HG02623 (cell line): ENCODE measurements around the gene JAK1.

Source experiments
- ATAC-seq: cut with Tn5 transposase; IDR thresholded peaks from one replicate; pipeline ENCODE4 v1.9.1; 2021; ENCODE audit warnings: moderate library complexity; ENCODE audit not compliant: unreplicated experiment

JAK1 gene

DNA sequence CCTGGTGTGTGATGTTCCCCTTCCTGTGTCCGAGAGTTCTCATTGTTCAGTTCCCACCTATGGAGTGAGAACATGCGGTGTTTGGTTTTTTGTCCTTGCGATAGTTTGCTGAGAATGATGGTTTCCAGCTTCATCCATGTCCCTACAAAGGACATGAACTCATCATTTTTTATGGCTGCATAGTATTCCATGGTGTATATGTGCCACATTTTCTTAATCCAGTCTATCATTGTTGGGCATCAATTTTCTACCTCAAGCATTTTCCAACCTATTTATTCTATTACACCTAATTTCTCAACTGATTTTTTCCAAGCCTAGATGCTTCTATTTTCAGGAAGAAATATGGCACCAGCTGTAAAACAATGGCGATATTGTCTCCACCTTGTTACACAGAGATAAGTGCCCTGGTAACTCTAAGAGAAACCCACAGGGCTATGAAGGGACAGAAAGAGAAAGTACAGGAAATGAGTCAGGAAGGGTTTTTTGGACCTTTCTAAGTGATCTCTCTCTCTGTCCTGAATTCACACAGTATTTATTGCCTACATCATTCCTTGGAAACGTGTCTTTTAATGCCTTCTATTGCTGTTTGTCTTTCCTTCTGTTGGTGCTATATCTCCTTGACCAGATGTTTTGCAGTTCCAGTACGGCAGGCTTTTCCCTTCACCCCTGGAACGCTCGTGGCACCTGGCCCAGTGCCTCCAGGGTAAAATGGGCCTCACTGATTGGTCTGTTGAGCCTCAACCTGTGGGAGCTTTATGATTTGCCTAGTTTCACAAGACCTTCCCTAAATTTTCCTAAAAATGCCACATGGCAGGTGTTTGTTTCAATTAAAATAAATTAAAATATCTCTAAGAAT, 14.6 kb upstream of the JAK1 start:
- ATAC-seq = no peak

DNA sequence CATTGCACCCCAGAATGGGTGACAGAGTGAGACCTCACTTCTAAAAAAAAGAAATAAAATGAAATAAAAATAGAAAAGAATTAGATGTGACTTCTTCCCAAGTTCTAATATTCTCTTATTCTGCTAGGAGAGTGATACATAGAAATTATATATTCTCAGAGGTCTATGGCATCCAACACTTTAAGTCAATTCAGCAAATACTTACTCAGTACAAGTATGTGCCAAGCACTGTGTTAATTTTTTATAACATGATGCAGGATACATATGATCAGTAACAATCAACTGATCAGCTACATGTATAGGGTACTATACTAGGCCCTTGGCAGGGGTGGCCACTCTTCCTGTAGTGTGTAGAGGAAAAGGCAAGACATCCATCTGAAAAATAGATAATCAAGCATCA, 13.0 kb upstream of the JAK1 start:
- ATAC-seq = no peak

DNA sequence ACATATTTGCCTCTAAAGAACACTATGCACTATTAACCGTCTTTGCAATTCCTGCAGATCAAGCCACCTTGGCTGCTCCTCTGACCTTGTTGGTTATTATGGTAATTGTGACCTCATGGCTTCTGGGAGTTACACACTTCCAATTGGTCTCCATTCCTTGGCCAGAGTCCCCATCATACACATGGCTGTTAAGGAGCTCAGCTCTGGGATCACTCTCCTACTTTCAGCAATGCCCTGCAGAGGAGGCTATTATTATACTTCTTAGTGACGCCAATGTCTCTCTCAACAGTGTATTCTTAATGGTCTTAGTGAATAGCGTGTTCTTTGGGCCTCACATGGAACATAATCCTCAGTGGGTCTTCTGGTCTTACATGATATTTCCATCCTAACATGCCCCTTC, 10.0 kb upstream of the JAK1 start:
- no peak for ATAC-seq

DNA sequence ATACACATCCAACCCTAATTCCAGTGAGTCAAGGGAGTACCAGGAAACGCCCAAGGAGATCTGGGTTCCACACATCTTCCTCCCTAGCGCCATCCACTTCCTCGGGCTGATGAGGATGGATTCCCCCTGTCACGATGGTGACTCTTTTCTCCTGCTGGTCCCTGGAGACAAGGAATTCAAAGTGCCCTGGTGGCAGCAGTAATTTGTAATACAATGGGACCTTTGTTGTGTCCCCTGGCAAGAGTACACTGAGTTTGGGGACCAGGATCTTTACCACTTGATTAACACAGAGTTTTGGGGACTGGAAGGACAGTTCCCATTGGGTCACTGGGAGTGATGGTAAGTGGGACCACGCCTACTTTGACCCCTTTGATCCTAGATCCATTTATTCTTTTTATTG, 9.4 kb upstream of the JAK1 start:
- no peak for ATAC-seq

DNA sequence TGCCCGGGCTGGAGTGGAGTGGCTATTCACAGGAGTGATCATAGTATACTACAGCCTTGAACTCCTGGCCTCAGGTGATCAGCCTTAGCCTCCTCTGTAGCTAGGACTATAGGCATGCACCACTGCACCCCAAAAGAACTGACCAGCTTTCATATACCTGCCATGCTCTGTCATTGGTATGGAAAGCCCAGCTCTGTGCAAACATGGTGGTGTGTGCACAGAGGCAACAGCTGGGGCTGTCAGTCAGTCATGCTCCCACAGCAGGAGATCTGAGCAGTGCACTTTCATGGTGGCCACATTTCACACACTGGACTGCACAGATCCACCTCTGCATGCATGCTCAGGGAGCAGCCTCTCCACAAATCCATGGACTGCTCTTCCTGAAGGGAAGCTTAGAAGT, 8.8 kb upstream of the JAK1 start:
- ATAC-seq = no peak

DNA sequence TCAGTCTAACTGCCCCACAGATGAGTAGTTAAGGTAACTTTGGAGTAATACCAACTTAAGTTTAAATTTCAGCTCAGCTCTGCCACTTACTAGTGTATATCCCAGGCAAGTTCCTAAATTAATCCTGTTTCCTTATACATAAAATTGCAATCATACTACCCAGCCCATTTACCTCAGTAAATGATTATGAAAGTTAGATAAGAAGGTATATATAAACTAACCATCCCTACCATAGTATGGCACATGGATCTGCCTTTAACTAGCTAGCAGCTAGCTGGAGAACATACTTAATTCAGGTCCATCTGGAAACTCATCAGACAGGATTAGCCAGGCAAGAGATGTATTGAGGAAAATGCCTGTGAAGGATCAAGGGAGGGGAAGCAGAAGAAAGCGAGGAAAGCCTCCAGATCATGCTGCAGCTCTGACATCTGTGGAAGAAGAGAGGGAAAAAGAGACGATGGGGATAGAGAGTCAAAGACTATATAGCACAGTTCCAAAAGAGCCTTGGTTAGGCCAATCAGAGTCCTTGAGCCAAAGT, 8.0 kb upstream of the JAK1 start:
- no peak for ATAC-seq

DNA sequence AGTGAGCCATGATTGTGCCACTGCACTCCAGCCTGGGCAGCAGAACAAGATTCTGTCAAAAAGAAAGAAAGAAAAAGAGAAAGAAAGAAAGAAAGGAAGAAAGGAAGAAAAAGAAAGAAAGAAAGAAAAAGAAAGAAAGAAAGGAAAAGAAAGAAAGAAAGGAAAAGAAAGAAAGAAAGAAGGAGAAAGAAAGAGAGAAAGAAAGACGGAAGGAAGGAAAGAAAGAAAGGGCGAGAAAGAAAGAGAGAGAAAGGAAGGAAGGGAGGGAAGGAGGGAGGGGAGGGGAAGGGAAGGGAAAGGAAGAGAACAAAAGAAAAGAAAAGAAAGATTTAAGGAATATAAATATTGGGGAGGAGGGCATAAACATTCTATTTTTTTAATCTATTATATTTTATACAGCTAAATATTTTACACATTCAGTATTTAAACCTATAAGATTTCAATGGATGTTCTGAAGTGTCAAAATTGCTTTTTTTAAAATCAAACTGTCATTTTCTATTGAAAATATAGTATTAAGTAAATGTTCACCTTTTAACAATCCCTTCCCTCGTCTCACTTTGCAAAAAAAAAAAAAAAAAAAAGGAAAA, 6.8 kb upstream of the JAK1 start:
- no peak for ATAC-seq

DNA sequence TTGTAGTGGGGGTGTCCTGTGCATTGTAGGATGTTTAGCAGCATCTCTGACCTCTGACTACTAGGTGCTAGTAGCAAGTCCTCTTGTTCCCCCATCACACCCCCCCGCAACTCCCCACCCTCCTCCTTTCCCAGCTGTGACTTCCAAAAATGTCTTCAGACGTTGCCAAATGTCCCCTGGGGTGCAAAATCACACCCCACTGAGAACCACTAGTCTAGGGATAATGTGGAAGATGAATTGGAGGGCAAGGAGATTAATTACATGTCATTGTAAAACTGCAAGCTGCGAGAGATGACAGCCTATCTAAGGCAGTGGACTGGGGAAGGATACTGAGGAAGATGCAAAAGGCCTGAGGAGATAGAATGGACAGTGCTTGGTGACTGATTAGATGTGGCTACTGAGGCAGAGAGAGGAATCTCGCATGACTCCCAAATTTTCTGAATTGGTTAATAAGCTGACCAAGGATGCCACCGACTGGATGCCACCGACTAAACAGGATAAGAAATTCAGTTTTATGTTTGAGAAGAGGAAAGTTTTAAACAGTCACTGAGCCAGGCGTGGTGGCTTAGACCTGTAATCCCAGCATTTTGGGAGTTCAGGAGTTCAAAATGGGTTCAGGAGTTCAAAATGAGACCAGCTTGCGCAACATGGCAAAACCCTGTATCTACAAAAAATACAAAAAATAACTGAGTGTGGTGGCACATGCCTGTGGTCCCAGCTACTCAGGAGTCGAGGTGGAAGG, 3.1 kb upstream of the JAK1 start:
- no peak for ATAC-seq

DNA sequence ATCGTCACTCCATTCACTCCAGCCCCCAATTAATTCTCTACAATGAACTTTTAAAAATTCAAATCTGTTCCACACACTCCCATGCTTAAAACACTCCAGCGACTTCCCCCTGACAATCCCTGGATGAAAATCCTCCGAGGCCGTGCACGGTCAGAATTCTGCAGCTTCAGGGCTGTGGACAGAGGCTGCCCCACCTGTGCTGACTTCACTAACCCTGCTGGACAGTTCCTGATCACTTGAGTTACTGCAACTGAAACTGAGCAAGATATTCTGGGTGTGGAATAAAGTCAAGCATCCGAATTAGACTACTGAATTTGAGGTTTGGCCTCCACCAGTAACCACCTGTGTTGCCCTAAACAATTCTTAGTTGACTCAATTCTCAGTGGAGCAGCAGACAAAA, 1.0 kb upstream of the JAK1 start:
- ATAC-seq = no peak

DNA sequence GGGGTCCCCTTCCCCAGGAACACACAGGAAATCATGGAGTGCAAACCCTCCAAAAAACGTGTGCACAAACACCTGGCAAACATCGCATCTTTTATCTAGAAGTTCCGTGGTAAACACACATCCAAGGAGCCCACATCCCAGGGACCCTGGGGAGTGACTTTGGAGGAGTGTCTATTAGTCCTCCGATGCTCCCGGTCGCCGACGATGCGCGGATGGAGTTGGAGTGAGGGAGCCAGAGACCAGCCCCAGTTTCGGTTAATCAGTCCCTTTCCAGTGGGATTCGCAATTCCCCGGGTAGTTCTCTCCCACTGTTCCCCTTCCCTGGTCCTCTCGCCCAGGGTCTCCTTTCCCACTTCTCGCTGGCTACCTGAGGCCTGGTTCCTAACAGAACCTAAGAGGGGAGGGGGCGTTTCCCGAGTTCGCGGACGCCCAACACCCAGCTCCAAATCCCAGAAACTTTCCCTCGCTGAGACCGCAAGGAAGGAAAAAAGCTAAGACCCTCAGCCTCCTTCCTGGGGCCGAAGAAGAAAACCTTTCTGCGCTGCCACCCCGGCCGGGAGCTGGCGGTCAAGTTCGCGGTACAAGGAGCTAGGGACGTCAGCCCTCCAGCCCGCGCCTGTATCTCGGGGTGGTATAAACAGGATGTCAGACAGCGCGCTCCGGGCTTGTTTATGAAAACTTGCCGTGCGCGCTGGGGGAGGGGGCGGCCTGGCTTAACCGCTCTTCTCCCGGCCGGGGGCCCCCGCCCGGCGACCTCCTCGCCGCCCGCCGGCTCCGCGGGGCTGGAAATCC, 787 bp downstream of the JAK1 start:
- ATAC-seq = peak; percentile 40

DNA sequence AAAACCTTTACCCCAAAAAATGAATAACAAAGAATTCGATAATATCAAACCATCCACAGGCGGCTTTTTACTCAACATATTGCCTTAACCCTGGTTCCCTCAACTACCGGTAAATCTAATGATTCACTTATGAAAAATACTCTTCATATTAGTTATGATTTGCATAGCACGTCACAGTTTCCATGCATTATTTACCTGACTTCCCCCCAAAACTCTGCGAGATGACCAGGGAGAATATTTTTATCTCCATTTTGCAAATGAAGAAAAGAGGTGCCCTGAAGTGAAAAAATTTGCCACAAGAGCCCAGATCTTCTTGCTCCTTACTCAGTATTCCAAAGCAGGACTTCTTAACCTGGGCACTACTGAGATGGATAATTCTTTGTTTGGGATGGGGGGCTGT, 2.9 kb downstream of the JAK1 start:
- no peak for ATAC-seq

DNA sequence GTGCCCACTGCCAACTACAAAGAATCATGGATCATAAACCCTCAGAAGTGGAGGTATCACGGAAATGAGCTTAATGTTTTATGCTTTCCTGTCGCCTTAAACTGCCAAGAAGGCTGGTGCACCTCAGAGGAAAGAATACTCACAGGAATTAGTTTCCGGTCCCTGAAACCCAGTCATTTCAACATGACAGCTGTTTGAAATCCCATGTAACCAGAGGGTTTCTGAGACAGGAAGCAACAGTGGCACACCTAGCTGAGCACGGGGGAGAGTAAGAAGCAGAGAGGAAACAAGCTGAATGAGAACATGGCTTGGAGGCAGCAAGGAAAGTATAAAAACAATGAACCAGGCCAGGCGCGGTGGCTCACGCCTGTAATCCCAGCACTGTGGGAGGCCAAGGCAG, 3.9 kb downstream of the JAK1 start:
- ATAC-seq = peak; percentile 14

DNA sequence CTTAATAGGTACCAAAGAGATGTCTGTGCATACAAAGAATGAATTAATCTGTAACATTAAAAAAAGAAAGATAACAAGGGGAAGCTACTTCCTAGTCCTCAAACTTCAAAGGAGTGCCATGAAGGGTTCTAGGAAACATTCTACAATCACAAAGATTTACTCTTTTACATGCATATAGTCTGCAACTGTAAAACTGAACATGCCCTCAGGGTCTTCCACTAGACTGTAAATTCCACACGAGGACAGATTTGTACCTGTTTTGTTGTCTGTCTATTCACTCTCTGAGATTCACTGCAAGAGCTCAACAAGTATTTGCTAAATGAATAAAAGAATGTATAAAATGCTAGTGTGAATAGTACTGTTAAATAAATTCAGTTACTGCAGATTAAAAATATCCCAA, 4.4 kb downstream of the JAK1 start:
- ATAC-seq = no peak

DNA sequence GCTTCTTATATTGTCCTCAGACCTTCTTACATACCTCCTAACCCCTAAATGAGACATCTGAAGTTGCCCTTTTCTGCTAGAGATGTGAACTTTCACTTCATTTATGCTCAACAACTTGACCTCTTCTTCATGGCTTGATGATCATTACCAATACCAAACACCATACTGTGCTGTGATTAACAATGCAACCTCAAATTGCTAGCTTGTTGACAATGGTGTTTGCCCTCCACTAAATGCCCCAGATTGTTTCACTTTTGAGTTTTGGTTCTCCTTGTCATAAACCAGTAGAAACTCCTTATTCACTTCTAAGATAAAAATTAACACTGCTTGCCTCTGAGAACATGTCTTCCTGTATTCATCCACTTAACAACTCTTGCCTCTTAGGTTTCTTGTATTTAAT, 5.6 kb downstream of the JAK1 start:
- ATAC-seq = peak; percentile 42

DNA sequence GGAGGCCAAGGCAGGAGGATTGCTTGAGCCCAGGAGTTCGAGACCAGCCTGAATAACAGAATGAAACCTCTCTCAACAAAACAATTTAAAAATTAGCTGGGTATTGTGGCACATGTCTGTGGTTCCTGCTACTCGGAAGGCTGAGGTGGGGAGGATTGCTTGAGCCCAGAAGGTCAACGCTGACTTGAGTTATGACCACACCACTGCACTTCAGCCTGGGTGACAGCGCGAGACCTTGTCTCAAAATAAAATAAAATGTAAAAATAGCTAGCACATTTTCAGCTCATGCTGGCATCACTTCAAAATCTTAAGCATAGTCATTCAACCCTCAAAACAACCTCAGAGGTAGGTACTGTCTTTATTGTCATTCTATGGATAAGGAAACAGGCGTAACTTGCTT, 6.4 kb downstream of the JAK1 start:
- no peak for ATAC-seq

DNA sequence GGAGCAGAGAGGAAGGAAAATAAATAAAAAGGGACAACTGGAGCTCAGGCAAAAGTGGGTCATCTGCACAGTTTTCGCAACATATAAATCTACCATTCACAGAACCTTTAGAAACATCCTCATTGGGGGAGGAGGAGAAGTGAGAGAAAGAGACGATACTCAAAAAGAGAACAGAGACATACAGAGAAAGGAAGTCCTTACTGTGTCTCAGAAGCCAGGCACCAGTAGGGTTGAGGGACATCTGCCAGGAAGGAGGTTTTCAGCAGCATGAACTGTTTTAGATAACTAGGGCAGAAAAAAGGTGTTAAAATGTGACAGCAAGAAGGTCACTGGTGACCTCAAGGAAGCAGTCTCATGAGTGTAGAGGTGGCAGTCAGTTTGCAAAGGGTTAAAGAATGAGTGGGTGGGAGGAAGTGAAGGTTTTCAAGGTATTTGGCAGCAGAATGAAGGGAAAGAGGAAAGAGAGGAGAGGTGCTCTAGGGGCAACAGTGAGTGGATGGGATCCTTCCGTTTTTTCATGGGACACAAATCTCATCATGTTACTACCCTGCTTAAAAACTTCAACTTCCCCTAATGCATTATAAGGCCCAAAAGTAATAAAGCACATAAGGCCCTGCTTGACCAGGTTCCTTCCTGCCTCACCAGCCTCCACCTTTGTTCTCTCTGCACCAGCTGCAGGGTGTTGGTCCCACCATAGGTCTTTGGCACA, 9.5 kb downstream of the JAK1 start:
- peak; percentile 84 for ATAC-seq

DNA sequence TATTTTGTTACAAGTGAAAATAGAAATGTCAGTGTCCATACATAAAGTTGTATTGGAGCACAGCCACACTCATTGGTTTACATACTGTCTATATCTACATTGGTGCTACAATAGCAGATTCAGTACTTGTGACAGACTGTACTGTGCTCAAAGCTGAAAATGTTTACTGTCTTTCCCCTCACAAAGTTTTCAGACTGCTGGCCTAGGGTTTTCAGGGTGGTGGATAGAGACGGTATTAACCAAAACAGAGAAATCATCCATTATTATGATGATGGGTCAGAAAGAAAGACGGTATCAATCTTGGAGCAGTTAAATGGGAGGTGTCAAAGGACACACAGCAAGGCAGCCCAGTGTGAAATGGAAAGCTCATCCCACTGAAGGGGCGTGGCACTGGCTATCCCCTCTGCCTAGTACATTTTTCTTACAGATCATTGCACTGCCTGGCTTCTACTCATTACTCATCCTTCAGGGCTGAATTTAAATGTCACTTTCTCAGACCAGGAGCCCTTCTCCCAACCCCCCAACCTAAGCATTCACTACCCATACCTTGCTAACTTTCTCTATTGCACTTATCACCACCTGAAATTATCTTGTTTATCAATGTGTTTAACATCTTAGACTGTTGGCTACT, 10.2 kb downstream of the JAK1 start:
- no peak for ATAC-seq

DNA sequence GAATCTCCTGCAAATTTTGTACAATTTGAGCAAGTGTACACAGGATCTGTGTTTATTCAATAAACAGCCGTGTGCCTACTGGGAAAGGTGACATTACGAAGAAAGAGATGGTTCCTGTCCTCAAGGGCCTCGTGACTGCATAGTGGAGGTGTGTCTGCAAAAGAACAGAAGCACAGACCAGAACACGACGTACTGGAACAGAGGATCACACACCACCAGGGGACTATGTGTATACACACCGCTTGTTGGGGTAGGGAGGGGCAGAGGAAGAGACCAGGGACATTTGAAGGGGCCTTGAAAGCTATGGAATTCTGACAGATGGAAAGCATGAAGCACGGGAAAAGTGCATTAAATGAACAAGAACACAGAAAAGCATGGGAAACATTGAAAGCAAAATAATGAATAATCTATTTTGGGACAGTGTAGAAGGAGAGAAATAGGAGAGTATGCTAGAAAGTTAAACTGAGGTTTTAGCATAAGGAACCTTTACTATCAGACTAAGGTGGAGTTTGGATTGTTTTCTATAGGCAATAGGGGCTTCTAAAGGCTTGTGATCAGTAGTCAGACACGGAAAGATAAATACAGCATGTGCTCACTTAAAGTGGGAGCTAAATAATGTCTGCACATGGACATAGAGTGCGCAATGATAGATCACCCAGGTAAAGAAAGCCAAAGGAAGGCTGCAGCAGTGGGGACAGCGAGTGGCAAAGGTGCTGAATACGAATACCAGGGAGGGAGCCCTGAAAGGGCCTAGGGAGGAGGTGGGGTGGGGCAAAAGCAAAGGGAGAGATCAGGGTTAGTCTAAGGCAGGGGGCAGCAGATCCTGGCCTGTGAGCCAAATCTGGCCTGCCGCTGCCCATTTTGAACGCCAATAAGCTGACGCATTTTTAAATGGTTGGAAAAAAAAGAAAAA, 11.0 kb downstream of the JAK1 start:
- ATAC-seq = no peak

DNA sequence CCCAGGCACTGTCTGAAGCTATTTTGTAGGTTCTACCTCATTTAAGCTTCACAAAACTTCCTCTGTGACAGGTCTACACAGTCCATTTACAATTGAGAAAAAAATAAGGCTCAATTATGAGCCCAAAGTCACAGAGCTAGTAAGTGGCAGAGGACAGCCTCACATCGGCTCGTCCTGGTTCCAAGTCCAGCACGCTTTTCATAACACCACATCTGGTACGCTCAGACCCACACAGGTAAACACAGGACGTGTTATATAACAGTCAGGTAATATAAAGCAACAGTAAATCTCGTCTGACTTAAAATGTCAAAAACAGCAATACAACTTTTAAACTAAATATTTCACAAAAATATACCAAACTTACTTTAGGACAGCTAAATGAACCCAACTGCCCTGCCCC, 13.1 kb downstream of the JAK1 start:
- no peak for ATAC-seq
